ENCODE data around the gene GPANK1. TPM values are rescaled to one million over a fixed set of nuclear protein-coding genes. Genes with fewer than 3 reads are reported as not detected.
A peak's percentile ranks its signal among the peaks of the same experiment; 100 is the strongest.

The GPANK1 gene
- total and polyA plus RNA-seq, 9 of the 15 experiments (the other 6 are each of a cell fraction or from before 2014, with no cell fraction given): 32.2 to 111 (median 46.3) TPM

- 0 out of 2 replicates have a peak, but pooled peaks have one; percentile 42 for TF ChIP-seq ZNF224 (CRISPR knock-in tag; IDR thresholded peaks at IDR 0.05)
- TF ChIP-seq ZBTB49 (CRISPR knock-in tag; IDR thresholded peaks at IDR 0.05; ENCODE audit: borderline replicate concordance): peak; percentile 11; the same call in 1 of the 2 replicates
- TF ChIP-seq ZNF316 (IDR thresholded peaks at IDR 0.05): peak; percentile 84
- 0 out of 2 replicates have a peak, but pooled peaks have one; percentile 51 for TF ChIP-seq HMGXB4 (CRISPR knock-in tag; IDR thresholded peaks at IDR 0.05)
- TF ChIP-seq SRSF9 (IDR thresholded peaks at IDR 0.05; ENCODE audit: borderline replicate concordance, low read depth, low read length): no peak
- TF ChIP-seq RHOXF2B (CRISPR knock-in tag; conservative IDR thresholded peaks at IDR 0.05): 0 out of 2 replicates have a peak, but pooled peaks have one; percentile 9
- TF ChIP-seq YBX1 (IDR thresholded peaks at IDR 0.05): no peak
- no peak for TF ChIP-seq ZNF764 (CRISPR knock-in tag; IDR thresholded peaks at IDR 0.05; ENCODE audit: low read depth)
- TF ChIP-seq CCAR2 (IDR thresholded peaks at IDR 0.05; ENCODE audit: low read depth, low read length): no peak
- TF ChIP-seq ZNF12 (CRISPR knock-in tag; IDR thresholded peaks at IDR 0.05): no peak
- 0 out of 4 replicates have a peak, but pooled peaks of 1 of the 2 experiments have one; percentile 10 for TF ChIP-seq MCM7 (IDR thresholded peaks at IDR 0.05)
- TF ChIP-seq ARID4B (CRISPR knock-in tag; IDR thresholded peaks at IDR 0.05): peak; percentile 21; the same call in 1 of the 2 replicates
- TF ChIP-seq SUPT5H (IDR thresholded peaks at IDR 0.05): peak; percentile 4; the same call in 1 of the 2 replicates
- no peak for TF ChIP-seq XRCC4 (IDR thresholded peaks at IDR 0.05; ENCODE audit: extremely low read depth, insufficient read depth, insufficient read length)
- TF ChIP-seq GATA2 (CRISPR knock-in tag; IDR thresholded peaks at IDR 0.05): 0 out of 2 replicates have a peak, but pooled peaks have one; percentile 4
- TF ChIP-seq MTA1 (IDR thresholded peaks at IDR 0.05; ENCODE audit: borderline replicate concordance): no peak; the same call in 1 of the 2 replicates
- TF ChIP-seq ZNF140 (CRISPR knock-in tag; IDR thresholded peaks at IDR 0.05): no peak
- TF ChIP-seq LEF1 (IDR thresholded peaks at IDR 0.05): 0 out of 2 replicates have a peak, but pooled peaks have one; percentile 24
- TF ChIP-seq PCBP2 (IDR thresholded peaks at IDR 0.05; ENCODE audit: low read depth, low read length, poor library complexity, severe bottlenecking): no peak
- TF ChIP-seq MAFF (IDR thresholded peaks at IDR 0.05; ENCODE audit: low read length): no peak
- 0 out of 4 replicates have a peak, but pooled peaks of 1 of the 2 experiments have one; percentile 25 for TF ChIP-seq CSDE1 (IDR thresholded peaks at IDR 0.05)
Observed at GRCh38 chr6:31661262-31662123, 3.3 kb downstream of the GPANK1 start (continued).
